ENCODE results near the gene CDIPT.

CDIPT gene

DNA sequence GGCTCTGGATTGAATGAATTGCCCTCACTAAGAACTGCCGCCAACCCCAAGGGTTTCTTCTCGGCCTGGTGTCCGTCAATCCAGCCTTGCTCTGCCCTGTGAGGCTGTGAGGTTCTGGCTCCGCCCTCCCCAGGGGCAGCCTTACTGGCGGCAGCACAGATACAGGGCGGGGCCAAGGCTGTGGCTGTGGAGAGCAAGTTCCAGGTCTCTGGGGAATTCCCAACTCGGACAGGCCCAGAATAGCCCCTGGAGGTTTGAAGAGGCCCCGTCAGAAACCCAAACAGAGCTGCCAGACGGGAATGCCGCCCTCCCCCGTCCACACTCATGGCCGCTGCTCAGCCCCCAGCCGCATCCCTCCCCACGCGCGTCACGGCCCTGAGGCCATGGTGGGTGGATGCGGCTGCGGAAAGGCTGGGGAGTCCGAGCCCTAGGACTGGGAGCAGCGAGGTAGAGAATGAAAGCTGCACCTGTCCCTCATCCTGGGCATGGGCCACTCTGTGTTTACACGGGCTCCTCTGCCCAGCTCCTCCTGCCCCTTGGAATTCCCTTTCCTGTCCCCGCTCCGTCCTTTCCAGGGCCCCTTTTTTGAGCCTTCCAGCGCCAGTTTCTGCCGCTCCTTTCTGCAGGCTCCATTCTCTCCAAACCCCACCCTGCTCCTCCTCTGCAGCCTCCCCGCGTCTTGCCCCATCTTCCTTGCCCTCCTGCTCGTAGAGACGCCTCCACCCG, 51.7 kb downstream of the CDIPT start:
- peak; percentile 99 for DNase-seq (ENCODE audit: low read depth)
- H3K4me3 ChIP-seq (replicated peaks; ENCODE audit: low read depth, low read length): peak overlapping the region; percentile 60
- TF ChIP-seq, protein P1, sequence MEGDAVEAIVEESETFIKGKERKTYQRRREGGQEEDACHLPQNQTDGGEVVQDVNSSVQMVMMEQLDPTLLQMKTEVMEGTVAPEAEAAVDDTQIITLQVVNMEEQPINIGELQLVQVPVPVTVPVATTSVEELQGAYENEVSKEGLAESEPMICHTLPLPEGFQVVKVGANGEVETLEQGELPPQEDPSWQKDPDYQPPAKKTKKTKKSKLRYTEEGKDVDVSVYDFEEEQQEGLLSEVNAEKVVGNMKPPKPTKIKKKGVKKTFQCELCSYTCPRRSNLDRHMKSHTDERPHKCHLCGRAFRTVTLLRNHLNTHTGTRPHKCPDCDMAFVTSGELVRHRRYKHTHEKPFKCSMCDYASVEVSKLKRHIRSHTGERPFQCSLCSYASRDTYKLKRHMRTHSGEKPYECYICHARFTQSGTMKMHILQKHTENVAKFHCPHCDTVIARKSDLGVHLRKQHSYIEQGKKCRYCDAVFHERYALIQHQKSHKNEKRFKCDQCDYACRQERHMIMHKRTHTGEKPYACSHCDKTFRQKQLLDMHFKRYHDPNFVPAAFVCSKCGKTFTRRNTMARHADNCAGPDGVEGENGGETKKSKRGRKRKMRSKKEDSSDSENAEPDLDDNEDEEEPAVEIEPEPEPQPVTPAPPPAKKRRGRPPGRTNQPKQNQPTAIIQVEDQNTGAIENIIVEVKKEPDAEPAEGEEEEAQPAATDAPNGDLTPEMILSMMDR (IDR thresholded peaks at IDR 0.05; ENCODE audit: low read length, missing control alignments): no peak

DNA sequence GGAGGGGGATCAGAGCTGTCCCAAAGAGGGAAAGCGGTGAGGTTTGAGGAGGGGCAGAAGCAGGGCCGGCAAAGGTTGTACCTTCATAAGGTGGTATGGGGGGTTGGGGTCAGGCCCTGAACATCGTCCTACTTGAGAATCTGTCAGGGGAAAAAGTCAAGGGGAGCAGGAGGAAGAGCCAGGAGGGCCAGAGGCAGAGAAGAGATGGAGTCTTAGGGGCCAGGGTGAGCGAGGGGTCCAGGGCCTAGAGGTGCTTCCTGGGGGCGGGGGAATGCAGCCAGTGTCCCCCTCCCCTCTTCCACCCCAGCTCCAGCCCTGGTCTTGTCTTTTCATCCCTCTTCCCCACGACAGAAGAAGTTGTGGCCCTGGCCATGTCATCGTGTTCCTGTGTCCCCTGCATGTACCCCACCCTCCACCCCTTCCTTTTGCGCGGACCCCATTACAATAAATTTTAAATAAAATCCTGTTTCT, 52.3 kb downstream of the CDIPT start:
- no peak overlapping the region for H3K4me3 ChIP-seq (replicated peaks; ENCODE audit: low read depth, low read length)

DNA sequence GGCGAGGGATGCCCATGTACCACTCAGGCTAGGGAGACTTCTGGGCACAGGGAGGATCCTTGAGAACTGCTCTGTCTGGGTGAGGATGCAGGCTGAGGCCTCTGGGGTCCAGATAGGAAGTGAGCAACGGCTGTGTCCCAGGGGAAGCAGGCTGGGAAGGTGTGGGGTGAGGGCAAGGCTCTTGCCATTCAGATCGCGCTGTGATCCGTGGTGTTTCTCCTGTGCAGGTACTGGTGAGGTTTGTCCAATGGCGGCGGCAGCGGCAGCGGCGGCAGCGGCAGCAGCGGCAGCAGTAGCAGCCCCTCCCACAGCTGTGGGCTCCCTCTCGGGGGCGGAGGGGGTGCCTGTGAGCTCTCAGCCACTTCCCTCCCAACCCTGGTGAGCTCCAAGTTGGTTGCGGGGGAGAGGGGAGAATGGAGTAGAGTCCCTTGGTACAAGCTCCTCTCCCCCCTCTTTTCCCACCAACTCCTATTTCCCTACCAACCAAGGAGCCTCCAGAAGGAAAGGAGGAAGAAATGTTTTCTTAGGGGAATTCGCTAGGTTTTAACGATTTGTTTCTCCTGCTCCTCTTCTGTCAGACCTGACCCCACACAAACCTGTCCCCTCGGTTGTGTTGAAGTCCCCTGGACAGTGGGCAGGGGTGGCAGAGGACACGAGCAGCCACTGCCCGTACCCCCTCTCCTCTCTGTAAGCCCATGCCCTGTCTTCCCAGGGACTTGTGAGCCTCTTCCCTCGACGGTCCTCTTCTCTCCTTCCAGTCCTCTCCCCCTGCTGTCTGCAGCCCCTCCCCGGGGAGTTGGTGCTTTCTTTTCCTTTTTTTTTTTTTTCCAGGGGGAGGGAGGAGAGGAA, 53.0 kb downstream of the CDIPT start:
- TF ChIP-seq, protein P1 (IDR thresholded peaks at IDR 0.05; ENCODE audit: low read length, missing control alignments): no peak
- DNase-seq (ENCODE audit: low read depth): no peak
- H3K4me3 ChIP-seq (replicated peaks; ENCODE audit: low read depth, low read length): peak overlapping the region; percentile 12

More for the DNA sequence above, 52.3 kb downstream of the CDIPT start:
- DNase-seq (ENCODE audit: low read depth): no peak
- TF ChIP-seq, protein P1 (IDR thresholded peaks at IDR 0.05; ENCODE audit: low read length, missing control alignments): no peak

DNA sequence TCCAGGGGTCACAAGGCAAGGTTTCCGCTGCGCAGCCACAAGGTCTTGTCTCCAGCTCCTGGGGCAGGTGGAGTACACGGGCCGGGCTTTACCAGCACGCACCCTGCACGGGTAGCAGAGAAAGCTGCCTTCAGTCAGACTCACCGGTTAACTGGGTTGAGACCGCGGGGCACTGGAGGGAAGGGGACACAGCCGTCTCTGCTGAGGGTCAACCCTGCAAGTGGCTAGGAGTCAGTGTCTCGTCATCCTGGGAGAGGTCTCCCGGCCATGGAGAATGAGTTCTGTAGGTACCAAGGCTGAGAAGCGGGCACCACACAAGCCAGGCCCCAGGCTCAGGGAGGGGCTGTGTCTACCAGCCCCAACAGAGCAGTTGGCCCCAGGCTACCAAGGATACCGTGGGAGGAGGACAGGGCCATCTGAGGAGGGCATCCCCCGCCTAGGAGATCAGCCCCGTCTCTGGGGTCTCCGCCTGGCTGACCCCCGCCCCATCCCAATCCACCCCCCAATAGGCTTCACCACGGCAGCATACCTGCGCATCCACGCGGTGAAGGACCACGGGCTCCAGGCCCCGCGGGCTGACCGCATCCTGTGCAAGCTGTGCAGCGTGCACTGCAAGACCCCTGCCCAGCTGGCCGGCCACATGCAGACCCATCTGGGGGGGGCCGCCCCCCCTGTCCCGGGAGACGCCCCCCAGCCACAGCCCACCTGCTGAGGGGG, 53.8 kb downstream of the CDIPT start:
- TF ChIP-seq, protein P1 (IDR thresholded peaks at IDR 0.05; ENCODE audit: low read length, missing control alignments): no peak
- no peak for DNase-seq (ENCODE audit: low read depth)
- peak overlapping the region; percentile 66 for H3K4me3 ChIP-seq (replicated peaks; ENCODE audit: low read depth, low read length)

All from fibroblast of pulmonary artery (primary cell).